ENCODE data around the gene PTPRZ1. TPM values are rescaled to one million over a fixed set of nuclear protein-coding genes. Genes with fewer than 3 reads are reported as not detected.

PTPRZ1 gene
- total RNA-seq, 2 donors from 2014 or later, result 1.4 to 4.4 TPM

DNA sequence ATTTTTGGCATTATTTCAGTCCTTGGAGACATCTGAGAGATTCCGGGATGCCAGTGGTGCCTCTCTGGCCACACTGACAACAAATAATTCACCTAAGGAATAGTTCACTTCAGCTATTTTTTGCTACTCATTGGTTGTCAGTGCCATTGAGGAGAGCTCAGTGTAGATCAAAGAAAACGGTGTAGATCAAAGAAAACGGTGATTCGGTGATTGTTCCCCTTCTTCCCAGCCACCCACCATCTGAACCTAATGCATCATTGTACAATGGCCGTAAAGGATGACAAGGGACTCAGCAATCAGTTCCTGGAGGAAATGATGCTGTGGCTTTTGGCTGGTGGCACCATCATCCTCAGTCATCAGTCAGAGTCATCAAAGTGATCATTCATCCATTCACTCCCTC, 80.6 kb downstream of the PTPRZ1 start:
- intact Hi-C loops (cut with DNase I), result no loop called here
- H3K27me3 ChIP-seq (replicated peaks; ENCODE audit: insufficient read depth), result no peaks in the 10 kb centered on the region
- H3K36me3 ChIP-seq, result no peaks in the 10 kb centered on the region
- no peak for TF ChIP-seq POLR2A (IDR thresholded peaks at IDR 0.05)
- TF ChIP-seq POLR2AphosphoS5 (IDR thresholded peaks at IDR 0.05), result no peak
- TF ChIP-seq, protein P1, sequence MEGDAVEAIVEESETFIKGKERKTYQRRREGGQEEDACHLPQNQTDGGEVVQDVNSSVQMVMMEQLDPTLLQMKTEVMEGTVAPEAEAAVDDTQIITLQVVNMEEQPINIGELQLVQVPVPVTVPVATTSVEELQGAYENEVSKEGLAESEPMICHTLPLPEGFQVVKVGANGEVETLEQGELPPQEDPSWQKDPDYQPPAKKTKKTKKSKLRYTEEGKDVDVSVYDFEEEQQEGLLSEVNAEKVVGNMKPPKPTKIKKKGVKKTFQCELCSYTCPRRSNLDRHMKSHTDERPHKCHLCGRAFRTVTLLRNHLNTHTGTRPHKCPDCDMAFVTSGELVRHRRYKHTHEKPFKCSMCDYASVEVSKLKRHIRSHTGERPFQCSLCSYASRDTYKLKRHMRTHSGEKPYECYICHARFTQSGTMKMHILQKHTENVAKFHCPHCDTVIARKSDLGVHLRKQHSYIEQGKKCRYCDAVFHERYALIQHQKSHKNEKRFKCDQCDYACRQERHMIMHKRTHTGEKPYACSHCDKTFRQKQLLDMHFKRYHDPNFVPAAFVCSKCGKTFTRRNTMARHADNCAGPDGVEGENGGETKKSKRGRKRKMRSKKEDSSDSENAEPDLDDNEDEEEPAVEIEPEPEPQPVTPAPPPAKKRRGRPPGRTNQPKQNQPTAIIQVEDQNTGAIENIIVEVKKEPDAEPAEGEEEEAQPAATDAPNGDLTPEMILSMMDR (IDR thresholded peaks at IDR 0.05), result no peak
- H3K27ac ChIP-seq, result no peak overlapping the region
- no peaks in the 10 kb centered on the region for H3K9me3 ChIP-seq
- no peaks in the 10 kb centered on the region for H3K4me1 ChIP-seq (replicated peaks)
- H3K4me3 ChIP-seq, result no peak overlapping the region
- WGBS, result 69% methylated on average over 5 of the region's 5 CpGs
- DNase-seq (ENCODE audit: low spot score), result no peak

DNA sequence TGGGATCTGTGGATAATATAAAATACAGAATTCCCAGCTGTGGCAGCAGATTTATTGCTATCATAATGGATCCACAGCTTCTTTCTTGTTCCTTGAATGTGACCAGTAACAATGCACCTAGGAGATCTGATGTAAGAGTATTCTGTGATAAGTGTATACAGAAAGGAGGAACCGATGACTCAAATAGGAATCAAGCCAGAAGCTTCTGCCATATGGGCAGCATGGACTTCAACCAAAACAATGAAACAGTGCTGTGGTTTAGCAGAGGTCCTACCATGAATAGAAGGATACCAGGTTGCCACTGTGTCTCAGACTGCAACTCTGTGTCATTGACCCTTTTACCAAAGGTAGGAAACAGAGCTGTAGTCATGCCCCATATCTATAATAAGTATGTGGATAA, 81.8 kb downstream of the PTPRZ1 start:
- Histone ChIP-seq H3K9me3 (no peaks in the 10 kb centered on the region), H3K36me3 (no peaks in the 10 kb centered on the region), H3K27me3 (replicated peaks; ENCODE audit: insufficient read depth) (no peaks in the 10 kb centered on the region), H3K4me1 (replicated peaks) (no peaks in the 10 kb centered on the region), H3K27ac (no peak overlapping the region), H3K4me3 (no peak overlapping the region)
- DNase-seq (ENCODE audit: low spot score), result no peak
- TF ChIP-seq, protein P1 (IDR thresholded peaks at IDR 0.05), result no peak
- no peak for TF ChIP-seq POLR2AphosphoS5 (IDR thresholded peaks at IDR 0.05)
- TF ChIP-seq POLR2A (IDR thresholded peaks at IDR 0.05), result no peak
- 67% methylated on average over 1 of the region's 1 CpG for WGBS
- intact Hi-C loops (cut with DNase I), result no loop called here

DNA sequence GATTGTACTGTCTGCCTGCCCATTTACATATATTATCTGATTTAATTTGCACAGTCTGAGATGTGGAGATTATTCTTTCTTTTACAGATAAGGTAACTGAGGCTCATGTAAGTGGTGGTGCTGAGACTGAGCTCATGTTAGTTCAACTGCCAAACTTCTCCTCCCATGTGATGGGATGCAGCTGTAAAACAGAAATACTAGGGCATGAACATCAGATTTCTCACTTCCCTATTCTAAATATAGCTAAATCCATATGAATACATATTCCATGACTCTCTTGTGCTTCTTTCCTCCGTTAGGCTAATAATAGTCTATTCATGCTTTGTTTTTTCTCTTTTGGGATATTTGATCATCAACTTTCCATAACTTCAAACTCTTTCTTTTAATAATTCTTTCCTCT, 84.7 kb downstream of the PTPRZ1 start:
- H3K27ac ChIP-seq, result no peak overlapping the region
- no peaks in the 10 kb centered on the region for H3K4me1 ChIP-seq (replicated peaks)
- intact Hi-C loops (cut with DNase I), result no loop called here
- no peak for DNase-seq (ENCODE audit: low spot score)
- H3K9me3 ChIP-seq, result no peaks in the 10 kb centered on the region
- no peaks in the 10 kb centered on the region for H3K27me3 ChIP-seq (replicated peaks; ENCODE audit: insufficient read depth)
- 48% methylated on average over 1 of the region's 1 CpG for WGBS
- H3K4me3 ChIP-seq, result no peak overlapping the region
- H3K36me3 ChIP-seq, result no peaks in the 10 kb centered on the region
- no peak for TF ChIP-seq POLR2A (IDR thresholded peaks at IDR 0.05)
- TF ChIP-seq, protein P1 (IDR thresholded peaks at IDR 0.05), result no peak
- no peak for TF ChIP-seq POLR2AphosphoS5 (IDR thresholded peaks at IDR 0.05)

DNA sequence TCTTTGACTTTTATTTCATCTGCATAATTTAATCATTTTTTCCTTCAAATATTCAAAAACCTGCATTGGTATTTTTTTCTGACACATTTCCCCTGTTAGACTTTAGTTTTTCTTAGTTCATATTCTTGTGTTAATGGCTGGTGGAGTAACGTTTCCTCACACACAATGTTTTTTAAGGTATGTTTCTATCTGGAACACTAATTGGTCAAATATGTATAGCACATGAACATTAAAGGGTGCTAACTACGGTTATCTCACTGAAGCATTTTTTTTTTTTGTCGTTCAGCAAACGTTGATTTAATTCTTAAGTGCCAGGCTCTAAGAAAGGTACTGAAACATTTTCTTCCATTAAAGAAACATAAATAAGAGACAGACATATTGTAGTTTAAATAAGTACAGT, 87.7 kb downstream of the PTPRZ1 start:
- H3K4me3 ChIP-seq, result no peak overlapping the region
- no peak for TF ChIP-seq POLR2A (IDR thresholded peaks at IDR 0.05)
- no peak for TF ChIP-seq POLR2AphosphoS5 (IDR thresholded peaks at IDR 0.05)
- TF ChIP-seq, protein P1 (IDR thresholded peaks at IDR 0.05), result no peak
- 70% methylated on average over 4 of the region's 4 CpGs for WGBS
- intact Hi-C loops (cut with DNase I), result no loop called here
- no peaks in the 10 kb centered on the region for H3K9me3 ChIP-seq
- H3K27ac ChIP-seq, result no peak overlapping the region
- no peaks in the 10 kb centered on the region for H3K4me1 ChIP-seq (replicated peaks)
- H3K27me3 ChIP-seq (replicated peaks; ENCODE audit: insufficient read depth), result no peaks in the 10 kb centered on the region
- H3K36me3 ChIP-seq, result no peaks in the 10 kb centered on the region
- no peak for DNase-seq (ENCODE audit: low spot score)

DNA sequence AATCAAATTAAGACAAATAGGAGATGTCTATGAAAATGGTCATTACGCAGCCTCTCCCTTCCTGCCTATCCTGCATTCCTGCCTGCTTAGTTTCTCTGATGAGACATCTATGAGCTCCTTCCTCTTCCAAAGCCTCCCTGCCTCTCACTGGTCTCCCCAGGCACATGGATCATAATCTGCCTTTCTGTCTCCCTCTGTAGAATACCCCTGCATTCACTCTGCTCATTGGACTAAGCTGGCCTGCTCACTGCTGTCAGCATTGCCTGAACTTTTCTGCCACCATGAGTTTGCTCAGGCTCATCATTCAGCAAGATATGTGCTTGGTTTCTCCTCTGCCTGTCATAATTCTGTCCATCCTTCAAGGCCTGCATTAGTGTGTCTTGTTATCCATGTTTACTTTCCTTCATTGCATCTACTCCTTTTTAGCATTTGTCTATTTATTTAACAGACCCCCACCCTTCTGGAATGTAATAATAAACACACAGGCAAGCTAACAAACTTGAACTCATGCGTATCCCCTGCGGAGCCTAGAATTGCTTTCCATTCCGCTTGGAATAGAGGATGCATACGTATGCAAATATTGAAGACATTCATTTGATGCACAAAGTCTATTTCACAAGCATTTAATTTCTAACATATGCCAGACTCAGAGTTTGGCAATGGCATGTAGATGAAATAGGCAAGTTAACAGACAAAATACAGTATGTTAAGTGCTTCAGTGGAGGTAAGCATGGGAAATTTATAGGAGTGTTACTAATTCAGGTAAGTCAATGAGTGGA, 88.3 kb downstream of the PTPRZ1 start:
- H3K27ac ChIP-seq, result no peak overlapping the region
- WGBS, result 86% methylated on average over 5 of the region's 5 CpGs
- TF ChIP-seq POLR2AphosphoS5 (IDR thresholded peaks at IDR 0.05) (no peak), POLR2A (IDR thresholded peaks at IDR 0.05) (no peak)
- TF ChIP-seq, protein P1 (IDR thresholded peaks at IDR 0.05), result no peak
- H3K36me3 ChIP-seq, result no peaks in the 10 kb centered on the region
- no peaks in the 10 kb centered on the region for H3K27me3 ChIP-seq (replicated peaks; ENCODE audit: insufficient read depth)
- intact Hi-C loops (cut with DNase I), result no loop called here
- no peak overlapping the region for H3K4me3 ChIP-seq
- H3K4me1 ChIP-seq (replicated peaks), result no peaks in the 10 kb centered on the region
- DNase-seq (ENCODE audit: low spot score), result no peak
- no peaks in the 10 kb centered on the region for H3K9me3 ChIP-seq

Data from prostate gland (tissue), 2 donors.